ENCODE data around the gene GPR160.

- TF ChIP-seq, protein P1, sequence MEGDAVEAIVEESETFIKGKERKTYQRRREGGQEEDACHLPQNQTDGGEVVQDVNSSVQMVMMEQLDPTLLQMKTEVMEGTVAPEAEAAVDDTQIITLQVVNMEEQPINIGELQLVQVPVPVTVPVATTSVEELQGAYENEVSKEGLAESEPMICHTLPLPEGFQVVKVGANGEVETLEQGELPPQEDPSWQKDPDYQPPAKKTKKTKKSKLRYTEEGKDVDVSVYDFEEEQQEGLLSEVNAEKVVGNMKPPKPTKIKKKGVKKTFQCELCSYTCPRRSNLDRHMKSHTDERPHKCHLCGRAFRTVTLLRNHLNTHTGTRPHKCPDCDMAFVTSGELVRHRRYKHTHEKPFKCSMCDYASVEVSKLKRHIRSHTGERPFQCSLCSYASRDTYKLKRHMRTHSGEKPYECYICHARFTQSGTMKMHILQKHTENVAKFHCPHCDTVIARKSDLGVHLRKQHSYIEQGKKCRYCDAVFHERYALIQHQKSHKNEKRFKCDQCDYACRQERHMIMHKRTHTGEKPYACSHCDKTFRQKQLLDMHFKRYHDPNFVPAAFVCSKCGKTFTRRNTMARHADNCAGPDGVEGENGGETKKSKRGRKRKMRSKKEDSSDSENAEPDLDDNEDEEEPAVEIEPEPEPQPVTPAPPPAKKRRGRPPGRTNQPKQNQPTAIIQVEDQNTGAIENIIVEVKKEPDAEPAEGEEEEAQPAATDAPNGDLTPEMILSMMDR (IDR thresholded peaks at IDR 0.05), result no peak
- TF ChIP-seq POLR2A (IDR thresholded peaks at IDR 0.05), result no peak
Observed at GRCh38 chr3:170012683-170013400, 25.0 kb upstream of the GPR160 start.

Data from adrenal gland (tissue), 5 donors.